ENCODE results near the gene TIMELESS. TPM values are rescaled to one million over a fixed set of nuclear protein-coding genes. Genes with fewer than 3 reads are reported as not detected.
"Not testable (repeated sequence)": the region's sequence is repeated elsewhere in the genome, so short reads cannot be mapped to it uniquely, and the experiment has no call there.

The TIMELESS gene
- total RNA-seq, 2 donors from 2014 or later: 5.0 to 5.1 TPM

DNA sequence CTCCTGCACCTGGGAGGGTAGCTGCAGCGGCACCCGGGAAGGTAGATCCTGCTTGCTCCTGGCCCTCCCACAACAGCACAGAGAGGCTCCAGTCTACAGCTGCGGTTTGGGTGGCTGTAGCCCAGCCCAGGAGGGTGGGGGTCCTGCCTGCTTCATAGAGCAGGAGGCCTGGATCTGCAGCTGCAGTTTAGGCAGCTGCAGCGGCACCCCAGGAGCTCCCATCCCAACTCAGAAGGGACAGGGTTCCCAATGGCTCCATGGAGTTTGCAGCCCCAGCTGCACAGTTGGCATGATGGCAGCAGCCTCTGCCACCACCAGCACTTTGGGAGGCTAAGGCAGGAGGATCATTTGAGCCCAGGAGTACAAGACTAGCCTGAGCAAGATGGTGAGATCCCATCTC is 38.5 kb downstream of the TIMELESS start:
- no peaks in the 10 kb centered on the region for H3K36me3 Mint-ChIP-seq (ENCODE audit: low read depth)
- DNase-seq: no peak
- no peak overlapping the region for H3K27ac Mint-ChIP-seq
- ATAC-seq: no peak
- H3K27me3 Mint-ChIP-seq: no peaks in the 10 kb centered on the region
- no peaks in the 10 kb centered on the region for H3K4me1 Mint-ChIP-seq
- H3K9me3 ChIP-seq (ENCODE audit: control insufficient read depth, low read length, poor library complexity, severe bottlenecking): no peaks in the 10 kb centered on the region
- no peak overlapping the region for H3K4me3 Mint-ChIP-seq

DNA sequence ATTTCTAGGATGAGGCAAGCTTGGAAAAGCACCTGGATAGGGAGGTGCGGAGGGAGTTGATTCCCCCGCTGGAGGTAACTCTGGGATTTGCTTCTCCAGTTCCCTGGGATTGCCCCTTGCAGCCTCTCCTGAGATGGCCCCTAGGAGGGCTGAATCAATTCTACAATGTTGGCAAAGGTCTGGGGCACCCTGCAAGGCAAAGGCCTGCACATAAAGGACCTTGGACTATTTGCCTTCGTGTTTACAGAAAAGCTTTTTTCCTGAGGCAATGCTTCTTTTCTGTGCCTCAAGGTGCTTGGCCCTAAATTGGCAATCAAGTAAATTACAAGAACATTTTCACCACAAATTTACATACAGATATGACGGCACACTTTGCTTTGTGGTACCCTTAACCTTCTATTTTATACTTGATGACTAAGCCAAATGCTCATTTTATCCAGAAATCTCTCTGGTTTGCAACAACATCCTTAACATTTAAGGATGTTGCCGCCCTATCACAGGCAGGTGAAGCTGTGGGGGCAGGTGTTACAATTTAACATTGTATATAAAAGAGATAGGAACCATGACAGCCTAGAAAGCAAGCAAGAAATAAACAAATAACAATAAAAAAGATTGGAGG is 40.3 kb downstream of the TIMELESS start:
- DNase-seq (no peak), ATAC-seq (peak; percentile 12)
- Mint-ChIP-seq H3K36me3 (ENCODE audit: low read depth) (no peaks in the 10 kb centered on the region), H3K4me1 (no peaks in the 10 kb centered on the region), H3K4me3 (no peak overlapping the region), H3K27me3 (no peaks in the 10 kb centered on the region), H3K27ac (no peak overlapping the region)
- H3K9me3 ChIP-seq (ENCODE audit: control insufficient read depth, low read length, poor library complexity, severe bottlenecking): no peaks in the 10 kb centered on the region

DNA sequence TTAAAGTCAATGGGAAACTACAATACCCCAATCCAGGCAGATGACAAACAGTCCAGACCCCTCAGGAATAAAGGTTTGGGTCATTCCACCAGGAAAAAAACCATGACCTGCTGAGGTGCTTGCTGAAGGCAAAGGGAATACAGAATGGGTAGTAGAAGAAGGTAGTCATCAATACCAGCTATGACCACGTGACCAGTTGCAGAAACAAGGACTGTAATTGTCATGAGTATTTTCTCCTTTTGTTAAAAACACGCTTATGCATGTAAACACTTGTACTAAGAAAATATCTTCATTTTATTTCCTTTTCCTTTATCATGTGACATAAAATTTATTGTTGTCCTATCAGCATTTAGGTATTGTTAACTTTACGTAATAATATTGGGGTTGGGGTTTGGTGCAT is 45.0 kb downstream of the TIMELESS start:
- H3K36me3 Mint-ChIP-seq (ENCODE audit: low read depth); H3K27ac Mint-ChIP-seq; H3K9me3 ChIP-seq (ENCODE audit: control insufficient read depth, low read length, poor library complexity, severe bottlenecking); ATAC-seq; H3K4me1 Mint-ChIP-seq; H3K27me3 Mint-ChIP-seq; H3K4me3 Mint-ChIP-seq; DNase-seq: not testable (repeated sequence)

DNA sequence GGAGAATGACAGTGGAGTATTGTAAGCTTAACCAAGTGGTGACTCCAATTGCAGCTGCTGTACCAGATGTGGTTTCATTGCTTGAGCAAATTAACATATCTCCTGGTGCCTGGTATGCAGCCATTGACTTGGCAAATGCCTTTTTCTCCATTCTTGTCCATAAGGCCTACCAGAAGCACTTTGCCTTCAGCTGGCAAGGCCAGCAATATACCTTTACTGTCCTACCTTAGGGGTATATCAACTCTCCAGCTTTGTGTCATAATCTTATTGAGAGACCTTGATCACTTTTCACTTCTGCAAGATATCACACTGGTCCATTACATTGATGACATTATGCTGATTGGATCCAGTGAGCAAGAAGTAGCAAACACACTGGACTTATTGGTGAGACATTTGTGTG is 47.6 kb downstream of the TIMELESS start:
- H3K36me3 Mint-ChIP-seq (ENCODE audit: low read depth); H3K4me1 Mint-ChIP-seq; H3K27me3 Mint-ChIP-seq; H3K9me3 ChIP-seq (ENCODE audit: control insufficient read depth, low read length, poor library complexity, severe bottlenecking); DNase-seq; ATAC-seq; H3K4me3 Mint-ChIP-seq; H3K27ac Mint-ChIP-seq: not testable (repeated sequence)

DNA sequence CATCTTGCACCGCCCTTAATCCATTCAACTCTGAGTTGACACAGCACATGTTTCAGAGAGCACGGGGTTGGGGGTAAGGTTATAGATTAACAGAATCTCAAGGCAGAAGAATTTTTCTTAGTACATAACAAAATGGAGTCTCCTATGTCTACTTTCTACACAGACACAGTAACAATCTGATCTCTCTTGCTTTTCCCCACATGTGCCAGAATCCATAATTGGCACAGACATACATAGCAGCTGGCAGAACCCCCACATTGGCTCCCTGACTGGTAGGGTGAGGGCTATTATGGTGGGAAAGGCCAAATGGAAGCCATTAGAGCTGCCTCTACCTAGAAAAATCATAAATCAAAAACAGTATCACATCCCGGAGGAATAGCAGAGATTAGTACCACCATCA is 48.1 kb downstream of the TIMELESS start:
- DNase-seq; H3K36me3 Mint-ChIP-seq (ENCODE audit: low read depth); H3K9me3 ChIP-seq (ENCODE audit: control insufficient read depth, low read length, poor library complexity, severe bottlenecking); ATAC-seq; H3K4me3 Mint-ChIP-seq; H3K27me3 Mint-ChIP-seq; H3K4me1 Mint-ChIP-seq; H3K27ac Mint-ChIP-seq: not testable (repeated sequence)

DNA sequence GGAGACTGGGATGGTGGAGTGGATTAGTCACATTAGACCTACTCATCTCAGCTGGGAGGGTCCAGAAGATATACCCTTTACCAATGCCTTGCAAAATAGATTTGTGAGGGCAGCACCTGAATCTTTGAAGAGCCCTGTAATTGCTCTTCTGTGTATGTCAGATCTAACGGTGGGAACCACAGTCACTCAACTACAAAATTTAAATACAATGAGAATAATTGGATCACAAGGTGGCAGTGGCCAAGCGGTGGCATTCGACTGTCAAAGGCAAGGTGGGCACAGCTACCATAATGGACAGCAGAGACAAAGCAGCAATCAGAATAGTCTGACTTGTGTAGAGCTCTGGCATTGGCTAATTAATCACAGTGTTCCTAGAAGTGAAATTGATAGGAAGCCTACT is 49.8 kb downstream of the TIMELESS start:
- not testable (repeated sequence) for ATAC-seq; H3K9me3 ChIP-seq (ENCODE audit: control insufficient read depth, low read length, poor library complexity, severe bottlenecking); H3K36me3 Mint-ChIP-seq (ENCODE audit: low read depth); H3K27ac Mint-ChIP-seq; H3K4me1 Mint-ChIP-seq; H3K27me3 Mint-ChIP-seq; H3K4me3 Mint-ChIP-seq; DNase-seq

DNA sequence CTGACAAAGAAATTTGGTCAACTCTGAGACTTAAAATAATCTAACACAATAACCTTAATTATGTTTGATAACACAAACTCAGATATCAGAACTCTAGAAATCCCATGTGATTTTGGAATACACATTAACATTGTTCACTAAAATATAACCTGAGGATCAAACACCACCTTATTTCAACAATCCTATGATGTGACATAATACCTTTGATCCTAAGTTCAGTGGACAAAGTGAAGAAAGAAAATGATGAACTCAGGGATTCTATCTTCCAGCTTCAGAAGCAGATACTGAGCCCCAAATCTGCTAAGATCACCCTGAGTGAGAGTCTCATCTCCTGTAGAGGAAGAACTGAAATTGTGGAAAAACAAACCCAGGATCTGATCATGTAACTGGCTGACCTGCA is 50.9 kb downstream of the TIMELESS start:
- peaks cover 3% of the 10 kb centered on the region for H3K36me3 Mint-ChIP-seq (ENCODE audit: low read depth)
- no peaks in the 10 kb centered on the region for H3K9me3 ChIP-seq (ENCODE audit: control insufficient read depth, low read length, poor library complexity, severe bottlenecking)
- no peaks in the 10 kb centered on the region for H3K27me3 Mint-ChIP-seq
- no peak for DNase-seq
- no peak for ATAC-seq
- no peak overlapping the region for H3K4me3 Mint-ChIP-seq
- H3K27ac Mint-ChIP-seq: no peak overlapping the region
- H3K4me1 Mint-ChIP-seq: no peaks in the 10 kb centered on the region

DNA sequence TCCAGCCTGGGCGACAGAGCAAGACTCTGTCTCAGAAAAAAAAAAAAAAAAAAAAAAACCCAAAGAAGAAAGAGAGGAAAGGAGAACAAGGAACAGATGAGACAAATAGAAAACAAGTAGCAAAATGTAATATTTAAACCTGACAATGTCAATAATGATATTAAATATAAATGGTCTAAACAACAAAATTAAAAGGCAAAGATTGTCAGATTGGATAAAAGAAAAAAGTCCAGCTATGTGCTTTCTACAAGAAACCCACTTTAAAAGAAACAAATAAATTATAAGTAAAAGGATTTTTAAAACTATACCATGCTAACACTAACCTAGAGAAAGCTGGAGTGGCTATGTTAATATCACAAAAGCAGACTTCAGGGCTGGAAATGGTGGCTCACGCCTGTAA is 56.9 kb downstream of the TIMELESS start:
- Mint-ChIP-seq H3K4me3 (no peak overlapping the region), H3K36me3 (ENCODE audit: low read depth) (no peaks in the 10 kb centered on the region), H3K27me3 (no peaks in the 10 kb centered on the region), H3K4me1 (no peaks in the 10 kb centered on the region), H3K27ac (no peak overlapping the region)
- DNase-seq (no peak), ATAC-seq (no peak)
- H3K9me3 ChIP-seq (ENCODE audit: control insufficient read depth, low read length, poor library complexity, severe bottlenecking): no peaks in the 10 kb centered on the region

DNA sequence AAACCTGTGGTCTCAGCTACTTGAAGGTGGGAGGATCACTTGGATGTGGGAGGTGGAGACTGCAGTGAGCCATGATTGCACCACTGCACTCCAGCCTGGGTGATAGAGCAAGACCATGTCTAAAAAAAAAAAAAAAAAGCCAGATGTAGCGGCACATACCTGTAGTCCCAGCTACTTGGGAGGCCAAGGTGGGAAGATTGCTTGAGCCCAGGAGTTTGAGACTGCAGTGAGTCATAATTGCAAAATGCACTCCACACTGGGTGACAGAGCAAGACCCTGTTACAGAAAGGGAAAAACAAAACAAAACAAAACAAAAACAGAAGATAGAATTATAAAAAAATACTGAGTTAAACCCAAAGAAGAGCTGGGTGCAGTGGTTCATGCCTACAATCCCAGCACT is 57.5 kb downstream of the TIMELESS start:
- DNase-seq (no peak), ATAC-seq (no peak)
- Mint-ChIP-seq H3K4me3 (no peak overlapping the region), H3K27ac (no peak overlapping the region), H3K27me3 (no peaks in the 10 kb centered on the region), H3K36me3 (ENCODE audit: low read depth) (no peaks in the 10 kb centered on the region), H3K4me1 (no peaks in the 10 kb centered on the region)
- no peaks in the 10 kb centered on the region for H3K9me3 ChIP-seq (ENCODE audit: control insufficient read depth, low read length, poor library complexity, severe bottlenecking)

DNA sequence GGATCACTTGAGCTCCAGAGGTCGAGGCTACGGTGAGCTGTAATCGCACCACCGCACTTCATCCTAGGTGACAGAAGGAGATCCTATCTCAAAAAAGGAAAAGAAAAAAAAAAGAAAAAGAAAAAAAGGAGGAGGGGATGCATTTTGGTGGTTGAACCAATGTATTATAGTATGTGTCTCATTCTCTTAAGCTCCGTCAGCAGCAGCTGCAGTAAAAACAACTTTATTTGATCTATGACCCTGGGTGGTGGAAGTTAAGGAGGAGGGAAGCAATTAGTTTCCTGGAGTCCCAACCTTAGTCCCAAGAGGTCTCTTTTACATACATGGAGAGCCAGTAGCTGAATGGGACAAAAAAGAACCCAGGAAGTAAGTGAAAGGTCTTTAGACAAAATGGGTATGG is 59.8 kb downstream of the TIMELESS start:
- no peak for DNase-seq
- no peak for ATAC-seq
- no peaks in the 10 kb centered on the region for H3K36me3 Mint-ChIP-seq (ENCODE audit: low read depth)
- no peaks in the 10 kb centered on the region for H3K9me3 ChIP-seq (ENCODE audit: control insufficient read depth, low read length, poor library complexity, severe bottlenecking)
- no peaks in the 10 kb centered on the region for H3K4me1 Mint-ChIP-seq
- H3K27me3 Mint-ChIP-seq: no peaks in the 10 kb centered on the region
- H3K27ac Mint-ChIP-seq: no peak overlapping the region
- no peak overlapping the region for H3K4me3 Mint-ChIP-seq

DNA sequence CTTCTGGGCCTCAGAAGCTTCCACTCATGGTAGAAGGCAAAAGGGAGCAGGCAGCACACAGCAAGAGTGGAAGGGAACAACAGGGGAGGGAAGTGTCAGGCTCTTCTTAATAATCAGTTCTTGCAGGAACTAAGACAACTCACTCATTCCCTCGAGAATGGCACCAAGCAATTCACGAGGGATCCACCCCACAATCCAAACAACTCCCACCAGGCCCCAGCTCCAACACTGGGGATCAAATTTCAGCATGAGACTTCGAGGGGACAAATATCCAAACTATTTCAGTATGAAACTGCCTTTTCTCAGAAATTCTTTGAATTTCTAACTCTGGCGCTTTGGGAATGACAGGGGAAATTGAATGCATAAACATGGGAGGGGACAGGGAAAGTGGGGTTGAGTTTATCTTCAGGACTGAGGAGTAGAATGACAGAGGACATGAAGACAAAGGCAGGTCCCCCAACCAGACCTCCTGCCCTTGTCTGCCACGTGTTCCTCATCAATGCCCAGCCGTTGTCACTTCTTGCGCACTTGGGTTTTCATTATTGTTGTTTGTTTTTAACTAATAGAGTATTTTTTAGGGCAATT is 62.0 kb downstream of the TIMELESS start:
- H3K27ac Mint-ChIP-seq: no peak overlapping the region
- ATAC-seq: no peak

DNA sequence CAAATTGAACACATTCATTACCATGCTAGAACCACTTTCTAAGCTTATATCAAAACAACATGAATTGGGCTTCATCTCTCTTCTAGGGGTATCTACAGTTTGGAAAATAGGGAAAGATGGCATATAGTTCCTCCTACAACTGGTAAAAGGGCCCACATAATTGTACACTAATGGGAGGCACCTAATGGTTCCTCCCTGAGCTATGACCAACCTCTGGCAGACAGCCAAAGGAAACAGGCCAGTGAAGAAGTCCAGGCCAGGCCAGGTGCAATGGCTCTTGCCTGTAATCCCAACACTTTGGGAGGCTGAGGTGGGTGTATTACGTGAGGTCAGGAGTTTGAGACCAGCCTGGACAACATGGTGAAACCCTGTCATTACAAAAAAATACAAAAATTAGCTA is 63.4 kb downstream of the TIMELESS start:
- Mint-ChIP-seq H3K4me1 (no peaks in the 10 kb centered on the region), H3K4me3 (no peak overlapping the region), H3K27me3 (peaks cover 3% of the 10 kb centered on the region), H3K27ac (peak overlapping the region; percentile 9), H3K36me3 (ENCODE audit: low read depth) (no peaks in the 10 kb centered on the region)
- ATAC-seq (no peak), DNase-seq (no peak)
- no peaks in the 10 kb centered on the region for H3K9me3 ChIP-seq (ENCODE audit: control insufficient read depth, low read length, poor library complexity, severe bottlenecking)

More for the DNA sequence above, 62.0 kb downstream of the TIMELESS start:
- H3K9me3 ChIP-seq (ENCODE audit: control insufficient read depth, low read length, poor library complexity, severe bottlenecking): no peaks in the 10 kb centered on the region
- H3K27me3 Mint-ChIP-seq: no peaks in the 10 kb centered on the region
- no peak for DNase-seq
- H3K4me1 Mint-ChIP-seq: no peaks in the 10 kb centered on the region
- no peaks in the 10 kb centered on the region for H3K36me3 Mint-ChIP-seq (ENCODE audit: low read depth)
- H3K4me3 Mint-ChIP-seq: no peak overlapping the region

DNA sequence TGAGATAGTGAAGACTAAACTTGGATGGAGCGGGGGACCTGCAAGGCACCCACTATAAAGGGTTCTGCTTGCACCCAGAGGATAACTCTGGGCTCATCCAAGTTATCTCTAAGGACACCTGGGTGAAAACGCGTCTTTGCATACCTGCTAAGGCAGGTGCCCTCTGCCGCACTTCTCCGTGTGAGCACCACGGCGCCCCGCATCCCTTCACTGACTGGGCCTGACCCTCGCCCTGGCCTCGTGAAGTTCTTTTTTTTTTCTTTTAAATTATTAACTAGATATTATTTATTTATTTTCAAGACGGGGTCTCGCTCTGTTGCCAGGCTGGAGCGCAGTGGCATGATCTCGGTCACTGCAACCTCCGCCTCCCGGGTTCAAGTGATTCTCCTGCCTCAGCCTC is 66.6 kb downstream of the TIMELESS start:
- no peaks in the 10 kb centered on the region for H3K9me3 ChIP-seq (ENCODE audit: control insufficient read depth, low read length, poor library complexity, severe bottlenecking)
- ATAC-seq (no peak), DNase-seq (no peak)
- H3K27me3 Mint-ChIP-seq: peaks cover 5% of the 10 kb centered on the region
- no peaks in the 10 kb centered on the region for H3K36me3 Mint-ChIP-seq (ENCODE audit: low read depth)
- no peak overlapping the region for H3K27ac Mint-ChIP-seq
- H3K4me1 Mint-ChIP-seq: no peaks in the 10 kb centered on the region
- no peak overlapping the region for H3K4me3 Mint-ChIP-seq

DNA sequence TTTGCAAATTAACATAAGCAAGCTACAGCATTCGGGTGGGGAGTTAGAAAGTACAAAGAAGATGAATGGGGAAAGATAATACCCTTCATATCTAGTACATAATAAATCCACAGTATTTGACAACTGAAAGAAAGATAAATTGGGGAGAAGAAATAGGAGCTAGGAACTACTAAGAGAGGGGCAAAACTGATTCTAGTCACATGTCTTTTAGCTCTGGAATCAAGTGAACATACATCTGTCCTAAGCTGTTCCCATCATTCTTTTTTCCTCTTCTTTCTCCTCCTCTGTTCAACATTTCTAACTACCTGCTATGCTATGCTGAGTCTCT is 71.3 kb downstream of the TIMELESS start:
- Mint-ChIP-seq H3K36me3 (ENCODE audit: low read depth) (no peaks in the 10 kb centered on the region), H3K27ac (no peak overlapping the region), H3K4me3 (no peak overlapping the region), H3K27me3 (peaks cover 5% of the 10 kb centered on the region), H3K4me1 (no peaks in the 10 kb centered on the region)
- ATAC-seq (no peak), DNase-seq (no peak)
- H3K9me3 ChIP-seq (ENCODE audit: control insufficient read depth, low read length, poor library complexity, severe bottlenecking): no peaks in the 10 kb centered on the region
